ENCODE results near the gene MLLT1.
"Not testable (repeated sequence)": the region's sequence is repeated elsewhere in the genome, so short reads cannot be mapped to it uniquely, and the experiment has no call there.

Gene MLLT1

GRCh38 chr19:6297202-6297601 lies 17.4 kb upstream of the MLLT1 start:
- Mint-ChIP-seq H3K4me3 (no peak overlapping the region), H3K4me1 (no peaks in the 10 kb centered on the region), H3K27ac (no peak overlapping the region), H3K27me3 (ENCODE audit: low read depth, poor library complexity) (peaks cover 9% of the 10 kb centered on the region), H3K36me3 (ENCODE audit: low read depth) (peaks cover 4% of the 10 kb centered on the region), H3K9me3 (peaks cover 55% of the 10 kb centered on the region)
- no peak for DNase-seq
- TF ChIP-seq, protein P1, sequence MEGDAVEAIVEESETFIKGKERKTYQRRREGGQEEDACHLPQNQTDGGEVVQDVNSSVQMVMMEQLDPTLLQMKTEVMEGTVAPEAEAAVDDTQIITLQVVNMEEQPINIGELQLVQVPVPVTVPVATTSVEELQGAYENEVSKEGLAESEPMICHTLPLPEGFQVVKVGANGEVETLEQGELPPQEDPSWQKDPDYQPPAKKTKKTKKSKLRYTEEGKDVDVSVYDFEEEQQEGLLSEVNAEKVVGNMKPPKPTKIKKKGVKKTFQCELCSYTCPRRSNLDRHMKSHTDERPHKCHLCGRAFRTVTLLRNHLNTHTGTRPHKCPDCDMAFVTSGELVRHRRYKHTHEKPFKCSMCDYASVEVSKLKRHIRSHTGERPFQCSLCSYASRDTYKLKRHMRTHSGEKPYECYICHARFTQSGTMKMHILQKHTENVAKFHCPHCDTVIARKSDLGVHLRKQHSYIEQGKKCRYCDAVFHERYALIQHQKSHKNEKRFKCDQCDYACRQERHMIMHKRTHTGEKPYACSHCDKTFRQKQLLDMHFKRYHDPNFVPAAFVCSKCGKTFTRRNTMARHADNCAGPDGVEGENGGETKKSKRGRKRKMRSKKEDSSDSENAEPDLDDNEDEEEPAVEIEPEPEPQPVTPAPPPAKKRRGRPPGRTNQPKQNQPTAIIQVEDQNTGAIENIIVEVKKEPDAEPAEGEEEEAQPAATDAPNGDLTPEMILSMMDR (IDR thresholded peaks at IDR 0.05), result no peak

DNA sequence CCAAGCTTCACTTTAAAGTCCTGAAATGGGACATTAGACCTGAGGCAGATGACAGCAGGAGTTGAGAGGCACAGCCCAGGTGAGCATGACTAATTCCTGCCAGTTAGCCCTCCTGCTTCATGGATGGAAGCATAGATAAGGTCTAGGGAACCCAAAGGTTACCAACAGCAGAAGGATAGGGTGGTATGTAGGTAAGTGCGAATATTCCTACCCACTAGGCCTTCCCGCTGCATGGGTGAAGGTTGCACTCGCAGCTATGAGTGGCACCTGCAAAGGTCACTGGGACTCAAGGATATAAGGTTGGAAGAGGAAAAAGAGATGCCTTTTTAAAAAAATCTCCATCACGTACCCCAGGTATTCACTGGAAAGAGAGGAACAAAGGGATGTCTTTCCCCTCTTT lies 12.2 kb upstream of the MLLT1 start:
- Mint-ChIP-seq H3K4me1 (no peaks in the 10 kb centered on the region), H3K4me3 (no peak overlapping the region), H3K27me3 (ENCODE audit: low read depth, poor library complexity) (peaks cover 3% of the 10 kb centered on the region), H3K36me3 (ENCODE audit: low read depth) (peaks cover 9% of the 10 kb centered on the region), H3K9me3 (peaks cover 90% of the 10 kb centered on the region), H3K27ac (no peak overlapping the region)
- TF ChIP-seq, protein P1 (IDR thresholded peaks at IDR 0.05), result no peak
- DNase-seq, result no peak

DNA sequence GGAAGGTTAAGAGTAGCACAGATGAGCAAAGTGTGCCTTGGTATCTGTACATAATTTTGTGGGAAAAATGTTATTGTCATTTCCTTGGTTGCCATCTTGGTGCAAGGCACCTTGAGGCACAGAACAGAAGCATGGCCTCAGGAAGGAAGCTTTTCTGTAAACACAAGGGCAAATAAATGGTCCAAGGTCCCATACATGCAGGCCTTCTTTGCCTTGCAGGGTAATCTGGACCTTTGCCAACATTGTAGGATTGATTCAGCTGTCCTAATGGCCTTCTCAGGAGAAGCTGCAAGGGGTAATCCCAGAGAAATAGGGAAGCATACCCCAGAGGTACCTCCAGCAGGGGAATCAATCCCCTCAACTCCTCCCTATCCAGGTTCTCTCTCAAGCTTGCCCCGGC lies 9.0 kb upstream of the MLLT1 start:
- H3K4me3 Mint-ChIP-seq, result no peak overlapping the region
- peaks cover 14% of the 10 kb centered on the region for H3K27me3 Mint-ChIP-seq (ENCODE audit: low read depth, poor library complexity)
- no peak overlapping the region for H3K27ac Mint-ChIP-seq
- TF ChIP-seq, protein P1 (IDR thresholded peaks at IDR 0.05), result no peak
- no peak for DNase-seq
- peaks cover 5% of the 10 kb centered on the region for H3K36me3 Mint-ChIP-seq (ENCODE audit: low read depth)
- H3K9me3 Mint-ChIP-seq, result peaks cover 82% of the 10 kb centered on the region
- H3K4me1 Mint-ChIP-seq, result no peaks in the 10 kb centered on the region

DNA sequence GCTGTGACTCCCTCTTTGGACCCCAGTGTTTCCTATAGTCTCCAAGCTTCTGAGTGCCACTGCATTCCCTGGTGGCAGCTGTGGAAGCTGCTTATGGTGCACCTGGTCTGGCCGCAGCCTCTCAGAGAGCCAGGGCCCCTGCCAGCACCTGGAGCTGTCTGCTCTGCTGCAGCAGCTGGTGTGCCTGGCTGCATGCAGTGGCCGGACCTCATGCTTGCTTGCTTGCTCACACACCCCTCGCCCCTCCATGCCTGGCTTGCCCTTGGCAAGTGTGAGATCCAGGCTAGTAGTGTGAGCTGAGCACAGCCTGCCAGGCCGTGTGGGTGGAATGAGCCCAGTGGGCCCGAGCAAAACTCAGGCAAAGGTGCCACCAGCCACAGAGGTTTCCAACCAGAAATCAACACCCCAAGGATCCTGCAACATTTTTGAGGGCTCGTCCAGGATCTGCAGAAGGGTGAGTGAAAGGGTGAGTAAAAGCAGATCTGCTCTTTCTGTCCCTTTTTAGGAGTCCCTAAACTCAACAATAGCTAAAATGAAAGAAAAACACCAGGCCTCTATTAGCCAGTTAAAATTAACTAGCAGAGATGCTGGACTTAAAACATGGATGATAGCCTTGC lies 7.6 kb upstream of the MLLT1 start:
- DNase-seq, result no peak
- TF ChIP-seq, protein P1 (IDR thresholded peaks at IDR 0.05), result no peak
- peaks cover 5% of the 10 kb centered on the region for H3K36me3 Mint-ChIP-seq (ENCODE audit: low read depth)
- H3K27me3 Mint-ChIP-seq (ENCODE audit: low read depth, poor library complexity), result peaks cover 14% of the 10 kb centered on the region
- no peak overlapping the region for H3K4me3 Mint-ChIP-seq
- H3K9me3 Mint-ChIP-seq, result peaks cover 82% of the 10 kb centered on the region
- H3K27ac Mint-ChIP-seq, result no peak overlapping the region
- H3K4me1 Mint-ChIP-seq, result no peaks in the 10 kb centered on the region

DNA sequence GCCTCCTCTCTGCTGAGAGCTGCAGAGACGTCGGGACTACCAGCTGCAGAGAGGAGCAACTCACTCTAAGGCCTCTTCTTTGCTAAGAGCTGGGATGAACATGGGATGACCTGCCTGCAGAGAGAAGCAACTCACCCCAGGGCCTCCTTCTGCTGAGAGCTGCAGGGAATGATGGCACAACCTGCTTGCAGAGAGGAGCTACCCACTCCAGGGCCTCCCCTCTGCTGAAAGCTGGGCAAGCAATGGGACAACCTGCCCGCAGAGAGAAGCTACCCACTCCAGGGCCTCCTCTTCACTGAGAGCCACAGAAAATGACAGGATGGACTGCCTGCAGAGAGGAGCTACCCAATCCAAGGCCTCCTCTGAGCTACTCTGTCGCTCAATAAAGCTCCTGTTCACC lies 6.9 kb upstream of the MLLT1 start:
- Mint-ChIP-seq H3K4me3 (no peak overlapping the region), H3K36me3 (ENCODE audit: low read depth) (peaks cover 5% of the 10 kb centered on the region), H3K27ac (no peak overlapping the region), H3K27me3 (ENCODE audit: low read depth, poor library complexity) (peaks cover 14% of the 10 kb centered on the region), H3K4me1 (no peaks in the 10 kb centered on the region), H3K9me3 (peaks cover 82% of the 10 kb centered on the region)
- TF ChIP-seq, protein P1 (IDR thresholded peaks at IDR 0.05), result no peak
- no peak for DNase-seq

GRCh38 chr19:6282393-6282792 lies 2.6 kb upstream of the MLLT1 start:
- not testable (repeated sequence) for DNase-seq; H3K27ac Mint-ChIP-seq; H3K36me3 Mint-ChIP-seq (ENCODE audit: low read depth); H3K4me3 Mint-ChIP-seq
- H3K4me1 Mint-ChIP-seq, result peaks cover 17% of the 10 kb centered on the region
- H3K9me3 Mint-ChIP-seq, result peaks cover 47% of the 10 kb centered on the region
- peaks cover 22% of the 10 kb centered on the region for H3K27me3 Mint-ChIP-seq (ENCODE audit: low read depth, poor library complexity)
